Liver (tissue), 9 donors: ENCODE data around the gene MICAL3. TPM values are rescaled to one million over a fixed set of nuclear protein-coding genes. Genes with fewer than 3 reads are reported as not detected.

Experiments
- DNase-seq: peaks from one replicate; pipeline ENCODE4 v3.0.0-alpha.2; 2017; ENCODE audit warnings: low spot score
- H3K27ac ChIP-seq, 2 donors: one replicate each; pipeline ENCODE4 v1.7.0; 2013; ENCODE audit warnings: inconsistent platforms in 2 of 2, low read length in 2 of 2, control low read depth in 1 of 2, low read depth in 1 of 2, mild to moderate bottlenecking in 1 of 2
- H3K27me3 ChIP-seq, 4 donors: one replicate each; pipeline versions ENCODE4 v1.6.1 to v1.7.0; 2013; ENCODE audit warnings: low read length in 3 of 4, inconsistent platforms in 1 of 4, mild to moderate bottlenecking in 1 of 4, moderate library complexity in 1 of 4; ENCODE audit not compliant: control insufficient read depth in 4 of 4, insufficient read depth in 4 of 4
- H3K36me3 ChIP-seq, 4 donors: one replicate each; pipeline versions ENCODE4 v1.6.1 to v1.7.0; 2013; ENCODE audit warnings: low read length in 3 of 4, mild to moderate bottlenecking in 3 of 4, low read depth in 1 of 4, moderate library complexity in 1 of 4; ENCODE audit not compliant: control insufficient read depth in 4 of 4, insufficient read depth in 3 of 4
- H3K4me1 ChIP-seq, 4 donors: one replicate each; pipeline versions ENCODE4 v1.6.1 to v1.7.0; 2013; ENCODE audit warnings: low read length in 3 of 4, mild to moderate bottlenecking in 3 of 4, moderate library complexity in 1 of 4; ENCODE audit not compliant: control insufficient read depth in 4 of 4, insufficient read depth in 4 of 4
- H3K4me3 ChIP-seq, 3 donors: one replicate each; pipeline versions ENCODE4 v1.6.1 to v1.7.0; 2013; ENCODE audit warnings: low read length in 3 of 3, control low read depth in 1 of 3, low read depth in 1 of 3, mild to moderate bottlenecking in 1 of 3
- H3K9ac ChIP-seq, 2 donors: one replicate each; pipeline ENCODE4 v1.7.0; 2013; ENCODE audit warnings: low read length in 2 of 2, mild to moderate bottlenecking in 2 of 2, moderate library complexity in 2 of 2, control low read depth in 1 of 2, low read depth in 1 of 2
- H3K9me3 ChIP-seq, 4 donors: one replicate each; pipeline versions ENCODE4 v1.6.1 to v1.7.0; 2013; ENCODE audit warnings: low read length in 3 of 4; ENCODE audit not compliant: control insufficient read depth in 4 of 4
- EGR1 ChIP-seq, 2 donors: IDR thresholded peaks; 2 replicates each; pipeline ENCODE4 v1.6.1; 2016 to 2018; ENCODE audit warnings: antibody characterized with exemption in 2 of 2, low read depth in 2 of 2
- FOXA1 ChIP-seq: IDR thresholded peaks from 2 replicates; pipeline ENCODE4 v1.6.1; 2016; ENCODE audit warnings: antibody characterized with exemption
- FOXA2 ChIP-seq: IDR thresholded peaks from 2 replicates; pipeline ENCODE4 v1.6.1; 2016; ENCODE audit warnings: antibody characterized with exemption
- GABPA ChIP-seq, 2 donors: IDR thresholded peaks in 1 of 2; conservative IDR thresholded peaks in 1 of 2; 2 replicates each; pipeline ENCODE4 v1.6.1; 2016; ENCODE audit warnings: antibody characterized with exemption in 2 of 2, mild to moderate bottlenecking in 1 of 2, moderate library complexity in 1 of 2
- HNF4A ChIP-seq, 2 donors: conservative IDR thresholded peaks; 2 replicates each; pipeline ENCODE4 v1.6.1; 2016; ENCODE audit warnings: antibody characterized with exemption in 2 of 2, mild to moderate bottlenecking in 2 of 2
- HNF4G ChIP-seq: IDR thresholded peaks from 2 replicates; pipeline ENCODE4 v1.6.1; 2016; ENCODE audit warnings: antibody characterized with exemption
- JUND ChIP-seq, 2 donors: IDR thresholded peaks; 2 replicates each; pipeline ENCODE4 v1.6.1; 2016; ENCODE audit warnings: antibody characterized with exemption in 2 of 2
- NR2F2 ChIP-seq: IDR thresholded peaks from 2 replicates; pipeline ENCODE4 v1.6.1; 2016; ENCODE audit warnings: antibody characterized with exemption
- RAD21 ChIP-seq, 2 donors: IDR thresholded peaks; 2 replicates each; pipeline ENCODE4 v1.6.1; 2016; ENCODE audit warnings: antibody characterized with exemption in 2 of 2, mild to moderate bottlenecking in 2 of 2
- RXRA ChIP-seq, 2 donors: IDR thresholded peaks; 2 replicates each; pipeline ENCODE4 v1.6.1; 2017 to 2018; ENCODE audit warnings: antibody characterized with exemption in 2 of 2, mild to moderate bottlenecking in 1 of 2
- SP1 ChIP-seq: IDR thresholded peaks from 2 replicates; pipeline ENCODE4 v1.6.1; 2018; ENCODE audit warnings: antibody characterized with exemption, mild to moderate bottlenecking
- TAF1 ChIP-seq: conservative IDR thresholded peaks from 2 replicates; pipeline ENCODE4 v1.6.1; 2016; ENCODE audit warnings: antibody characterized with exemption, mild to moderate bottlenecking
- YY1 ChIP-seq: IDR thresholded peaks from 2 replicates; pipeline ENCODE4 v1.6.1; 2016; ENCODE audit warnings: antibody characterized with exemption, mild to moderate bottlenecking
- WGBS: extraction: QIAGEN DNeasy Blood & Tissue Kit; methylation state at CpG from one replicate; pipeline ENCODE4 v1.1.7; 2013; 5-methylcytosine and 5-hydroxymethylcytosine counted together
- polyA plus RNA-seq, 2 donors: library from polyadenylated mRNA; stranded (reverse) in 1 of 2; unstranded in 1 of 2; fragments of 200-250 nt in 1 of 2; fragments of >200 nt in 1 of 2; fragmentation: Nextera tagmentation in 1 of 2; extraction: Ambion mirVana in 1 of 2; gene quantifications; one replicate each; pipeline versions ENCODE4 v1.2.1 to v1.2.3, GENCODE V29; 2013 to 2015
- total RNA-seq, 2 donors: library from RNA; depleted of rRNA; stranded (reverse); fragments of >200 nt; gene quantifications; one replicate each; pipeline ENCODE4 v1.2.3, GENCODE V29; 2014
- TF ChIP-seq, protein P1 (sequence below): IDR thresholded peaks from 2 replicates; pipeline ENCODE4 v1.6.1; 2016; ENCODE audit warnings: antibody characterized with exemption
- TF ChIP-seq, protein P2 (sequence below): IDR thresholded peaks from 2 replicates; pipeline ENCODE4 v1.6.1; 2016; ENCODE audit warnings: antibody characterized with exemption, mild to moderate bottlenecking
- TF ChIP-seq, protein P3 (sequence below): IDR thresholded peaks from 2 replicates; pipeline ENCODE4 v1.6.1; 2016; ENCODE audit warnings: antibody characterized with exemption
- TF ChIP-seq, protein P4 (sequence below): IDR thresholded peaks from 2 replicates; pipeline ENCODE4 v1.6.1; 2016; ENCODE audit warnings: antibody characterized with exemption
- TF ChIP-seq, protein P5 (sequence below): fragments of 150-350 bp; IDR thresholded peaks from 2 replicates; pipeline ENCODE4 v1.5.1; 2017; ENCODE audit warnings: improper control_type of control experiment, low read depth, low read length; ENCODE audit not compliant: missing input control
- donor health status: healthy.
- donor health status: healthy.
- donor health status: healthy.
- donor health status: healthy.
- donor health status: healthy.

MICAL3 gene
- total and polyA plus RNA-seq, 4 donors, result 6.4 to 38.4 (median 23.4) TPM

DNA sequence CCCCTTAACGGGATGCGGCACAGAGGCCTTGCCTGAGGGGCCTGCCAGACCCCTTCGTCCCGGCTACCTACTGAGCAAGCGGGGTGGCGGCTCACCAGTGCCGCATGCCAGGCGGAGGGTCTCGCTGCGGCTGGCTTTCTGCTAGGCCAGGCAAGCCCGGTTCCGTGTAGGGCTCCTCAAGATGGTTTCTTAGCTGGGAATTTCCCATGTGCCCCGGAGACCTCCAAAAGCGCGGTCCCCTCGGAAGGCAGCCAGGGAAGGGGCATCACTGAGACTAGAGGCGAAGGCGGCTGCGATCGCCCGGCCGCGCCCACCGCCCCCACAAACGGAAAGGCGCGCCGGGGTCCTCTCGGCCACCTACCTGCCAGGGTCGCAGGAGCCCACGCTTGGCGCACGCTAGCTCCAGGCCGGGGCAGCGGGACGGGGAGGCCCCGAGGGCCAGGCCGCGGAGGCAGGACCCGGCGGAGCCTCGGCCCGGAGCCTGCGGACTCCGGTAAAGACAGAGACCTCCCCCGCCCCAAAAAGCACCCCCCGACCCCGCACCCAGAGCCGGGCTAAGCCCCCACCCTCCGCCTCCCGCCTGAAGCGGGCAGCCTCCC, 23.8 kb downstream of the MICAL3 start:
- Histone ChIP-seq H3K9ac (peak overlapping the region in 1 of 2 donors; percentile 66), H3K36me3 (no peaks in the 10 kb centered on the region), H3K27me3 (no peaks in the 10 kb centered on the region), H3K9me3 (no peaks in the 10 kb centered on the region), H3K4me1 (peaks cover 5 to 19% (median 12%) of the 10 kb centered on the region in 4 donors), H3K4me3 (peak overlapping the region; percentile 49 to 93 (median 59)), H3K27ac (peak overlapping the region; percentile 87 to 92)
- DNase-seq, result peak; percentile 52
- WGBS, result 7% methylated on average over 52 of the region's 52 CpGs
- TF ChIP-seq, protein P1, sequence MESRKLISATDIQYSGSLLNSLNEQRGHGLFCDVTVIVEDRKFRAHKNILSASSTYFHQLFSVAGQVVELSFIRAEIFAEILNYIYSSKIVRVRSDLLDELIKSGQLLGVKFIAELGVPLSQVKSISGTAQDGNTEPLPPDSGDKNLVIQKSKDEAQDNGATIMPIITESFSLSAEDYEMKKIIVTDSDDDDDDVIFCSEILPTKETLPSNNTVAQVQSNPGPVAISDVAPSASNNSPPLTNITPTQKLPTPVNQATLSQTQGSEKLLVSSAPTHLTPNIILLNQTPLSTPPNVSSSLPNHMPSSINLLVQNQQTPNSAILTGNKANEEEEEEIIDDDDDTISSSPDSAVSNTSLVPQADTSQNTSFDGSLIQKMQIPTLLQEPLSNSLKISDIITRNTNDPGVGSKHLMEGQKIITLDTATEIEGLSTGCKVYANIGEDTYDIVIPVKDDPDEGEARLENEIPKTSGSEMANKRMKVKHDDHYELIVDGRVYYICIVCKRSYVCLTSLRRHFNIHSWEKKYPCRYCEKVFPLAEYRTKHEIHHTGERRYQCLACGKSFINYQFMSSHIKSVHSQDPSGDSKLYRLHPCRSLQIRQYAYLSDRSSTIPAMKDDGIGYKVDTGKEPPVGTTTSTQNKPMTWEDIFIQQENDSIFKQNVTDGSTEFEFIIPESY, result no peak
- TF ChIP-seq FOXA1 (no peak), RXRA (IDR thresholded peaks at IDR 0.05) (no peak), FOXA2 (no peak), GABPA (IDR thresholded peaks at IDR 0.05 in 1 of 2, conservative IDR thresholded peaks at IDR 0.05 in 1 of 2) (no peak), TAF1 (no peak), RAD21 (IDR thresholded peaks at IDR 0.05) (no peak), EGR1 (IDR thresholded peaks at IDR 0.05; ENCODE audit: low read depth in 2 of 2) (no peak), HNF4G (no peak), JUND (IDR thresholded peaks at IDR 0.05) (no peak), NR2F2 (no peak), YY1 (no peak), HNF4A (conservative IDR thresholded peaks at IDR 0.05) (no peak), SP1 (no peak)
- TF ChIP-seq, protein P2, sequence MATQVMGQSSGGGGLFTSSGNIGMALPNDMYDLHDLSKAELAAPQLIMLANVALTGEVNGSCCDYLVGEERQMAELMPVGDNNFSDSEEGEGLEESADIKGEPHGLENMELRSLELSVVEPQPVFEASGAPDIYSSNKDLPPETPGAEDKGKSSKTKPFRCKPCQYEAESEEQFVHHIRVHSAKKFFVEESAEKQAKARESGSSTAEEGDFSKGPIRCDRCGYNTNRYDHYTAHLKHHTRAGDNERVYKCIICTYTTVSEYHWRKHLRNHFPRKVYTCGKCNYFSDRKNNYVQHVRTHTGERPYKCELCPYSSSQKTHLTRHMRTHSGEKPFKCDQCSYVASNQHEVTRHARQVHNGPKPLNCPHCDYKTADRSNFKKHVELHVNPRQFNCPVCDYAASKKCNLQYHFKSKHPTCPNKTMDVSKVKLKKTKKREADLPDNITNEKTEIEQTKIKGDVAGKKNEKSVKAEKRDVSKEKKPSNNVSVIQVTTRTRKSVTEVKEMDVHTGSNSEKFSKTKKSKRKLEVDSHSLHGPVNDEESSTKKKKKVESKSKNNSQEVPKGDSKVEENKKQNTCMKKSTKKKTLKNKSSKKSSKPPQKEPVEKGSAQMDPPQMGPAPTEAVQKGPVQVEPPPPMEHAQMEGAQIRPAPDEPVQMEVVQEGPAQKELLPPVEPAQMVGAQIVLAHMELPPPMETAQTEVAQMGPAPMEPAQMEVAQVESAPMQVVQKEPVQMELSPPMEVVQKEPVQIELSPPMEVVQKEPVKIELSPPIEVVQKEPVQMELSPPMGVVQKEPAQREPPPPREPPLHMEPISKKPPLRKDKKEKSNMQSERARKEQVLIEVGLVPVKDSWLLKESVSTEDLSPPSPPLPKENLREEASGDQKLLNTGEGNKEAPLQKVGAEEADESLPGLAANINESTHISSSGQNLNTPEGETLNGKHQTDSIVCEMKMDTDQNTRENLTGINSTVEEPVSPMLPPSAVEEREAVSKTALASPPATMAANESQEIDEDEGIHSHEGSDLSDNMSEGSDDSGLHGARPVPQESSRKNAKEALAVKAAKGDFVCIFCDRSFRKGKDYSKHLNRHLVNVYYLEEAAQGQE, result no peak
- TF ChIP-seq, protein P3, sequence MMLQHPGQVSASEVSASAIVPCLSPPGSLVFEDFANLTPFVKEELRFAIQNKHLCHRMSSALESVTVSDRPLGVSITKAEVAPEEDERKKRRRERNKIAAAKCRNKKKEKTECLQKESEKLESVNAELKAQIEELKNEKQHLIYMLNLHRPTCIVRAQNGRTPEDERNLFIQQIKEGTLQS, result no peak
- TF ChIP-seq, protein P4, sequence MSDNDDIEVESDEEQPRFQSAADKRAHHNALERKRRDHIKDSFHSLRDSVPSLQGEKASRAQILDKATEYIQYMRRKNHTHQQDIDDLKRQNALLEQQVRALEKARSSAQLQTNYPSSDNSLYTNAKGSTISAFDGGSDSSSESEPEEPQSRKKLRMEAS, result no peak
- TF ChIP-seq, protein P5, sequence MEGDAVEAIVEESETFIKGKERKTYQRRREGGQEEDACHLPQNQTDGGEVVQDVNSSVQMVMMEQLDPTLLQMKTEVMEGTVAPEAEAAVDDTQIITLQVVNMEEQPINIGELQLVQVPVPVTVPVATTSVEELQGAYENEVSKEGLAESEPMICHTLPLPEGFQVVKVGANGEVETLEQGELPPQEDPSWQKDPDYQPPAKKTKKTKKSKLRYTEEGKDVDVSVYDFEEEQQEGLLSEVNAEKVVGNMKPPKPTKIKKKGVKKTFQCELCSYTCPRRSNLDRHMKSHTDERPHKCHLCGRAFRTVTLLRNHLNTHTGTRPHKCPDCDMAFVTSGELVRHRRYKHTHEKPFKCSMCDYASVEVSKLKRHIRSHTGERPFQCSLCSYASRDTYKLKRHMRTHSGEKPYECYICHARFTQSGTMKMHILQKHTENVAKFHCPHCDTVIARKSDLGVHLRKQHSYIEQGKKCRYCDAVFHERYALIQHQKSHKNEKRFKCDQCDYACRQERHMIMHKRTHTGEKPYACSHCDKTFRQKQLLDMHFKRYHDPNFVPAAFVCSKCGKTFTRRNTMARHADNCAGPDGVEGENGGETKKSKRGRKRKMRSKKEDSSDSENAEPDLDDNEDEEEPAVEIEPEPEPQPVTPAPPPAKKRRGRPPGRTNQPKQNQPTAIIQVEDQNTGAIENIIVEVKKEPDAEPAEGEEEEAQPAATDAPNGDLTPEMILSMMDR, result no peak
